ENCODE results near the gene SNX25. TPM values are rescaled to one million over a fixed set of nuclear protein-coding genes. Genes with fewer than 3 reads are reported as not detected.
A peak's percentile ranks its signal among the peaks of the same experiment; 100 is the strongest.

SNX25 gene
- total RNA-seq, 3 donors from 2014 or later (not counting 1 experiment from before 2014, with no cell fraction given) = 15.5 to 18.0 (median 16.6) TPM

DNA sequence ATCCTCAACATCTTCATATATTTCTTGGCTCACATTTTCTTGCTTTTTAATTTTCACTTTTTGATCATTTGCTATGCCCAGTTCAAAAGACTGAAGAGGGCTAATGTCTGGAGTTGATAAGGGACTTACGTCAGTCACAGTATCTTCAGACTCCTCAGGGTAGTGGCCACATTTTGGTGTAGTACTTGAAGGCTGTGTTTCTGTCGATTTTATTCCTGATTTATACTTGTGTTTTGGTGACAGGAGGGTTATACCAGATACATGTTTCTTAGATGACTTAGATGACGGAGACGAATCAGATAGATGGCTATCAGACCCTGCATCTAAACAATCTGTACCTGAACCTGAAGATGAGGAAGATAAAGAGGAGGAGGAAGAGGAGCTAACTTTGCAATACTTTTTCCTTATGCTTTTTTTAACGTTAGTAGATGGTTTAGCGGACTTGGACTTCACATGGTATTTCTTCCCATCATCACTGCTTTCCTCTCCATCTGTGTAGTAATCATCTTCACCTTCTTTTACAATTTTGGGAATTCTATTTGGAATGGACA, 19.0 kb upstream of the SNX25 start:
- Mint-ChIP-seq H3K27ac (no peak overlapping the region), H3K9me3 (no peaks in the 10 kb centered on the region), H3K27me3 (ENCODE audit: low read depth in 2 of 2) (no peaks in the 10 kb centered on the region), H3K4me1 (peaks cover 17 to 22% of the 10 kb centered on the region in 2 donors), H3K4me3 (no peak overlapping the region), H3K36me3 (peaks cover 11% of the 10 kb centered on the region)
- Histone ChIP-seq H3K4me1 (ENCODE audit: control insufficient read depth, insufficient read depth, low read length) (no peaks in the 10 kb centered on the region), H3K27ac (ENCODE audit: low read length) (no peak overlapping the region), H3K4me3 (ENCODE audit: low read length) (no peak overlapping the region), H3K27me3 (ENCODE audit: control insufficient read depth, insufficient read depth, low read length) (no peaks in the 10 kb centered on the region), H3K9me3 (ENCODE audit: control insufficient read depth, insufficient read depth, low read length) (no peaks in the 10 kb centered on the region), H3K36me3 (ENCODE audit: control insufficient read depth, insufficient read depth, low read length) (peaks cover 15% of the 10 kb centered on the region)
- no peak for DNase-seq
- 92% methylated on average over 4 of the region's 6 CpGs for WGBS (ENCODE audit: insufficient coverage)
- intact Hi-C loops (cut with micrococcal nuclease) = no loop called here
- ATAC-seq = no peak
- TF ChIP-seq CTCF (IDR thresholded peaks at IDR 0.05) = no peak

DNA sequence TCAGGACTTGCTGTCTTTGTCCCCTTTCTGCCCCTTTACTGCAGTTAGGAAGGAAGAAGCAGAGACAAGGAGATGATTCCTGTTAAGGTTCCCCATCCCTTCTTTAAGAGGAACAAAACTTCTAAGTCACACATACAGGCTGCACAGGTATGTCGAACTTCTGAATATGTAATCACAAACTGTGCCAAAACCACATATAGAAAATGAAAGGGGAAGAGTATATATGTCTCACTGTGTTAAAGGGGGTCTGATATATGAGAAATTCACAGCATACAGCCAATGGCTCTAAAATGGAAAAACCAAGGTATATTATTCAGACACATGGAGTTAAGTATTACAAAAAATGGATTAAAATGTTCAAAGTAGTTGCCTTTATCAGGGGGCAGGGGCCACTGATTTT, 17.3 kb upstream of the SNX25 start:
- WGBS (ENCODE audit: insufficient coverage) = no CpG with 5 or more reads among the region's 1 CpG
- H3K27ac ChIP-seq (ENCODE audit: low read length) = no peak overlapping the region
- intact Hi-C loops (cut with micrococcal nuclease) = no loop called here
- H3K4me1 Mint-ChIP-seq = peaks cover 20 to 23% of the 10 kb centered on the region in 2 donors
- H3K27ac Mint-ChIP-seq = no peak overlapping the region
- H3K36me3 Mint-ChIP-seq = peaks cover 11% of the 10 kb centered on the region
- H3K4me1 ChIP-seq (ENCODE audit: control insufficient read depth, insufficient read depth, low read length) = no peaks in the 10 kb centered on the region
- ATAC-seq (no peak), DNase-seq (no peak)
- H3K27me3 ChIP-seq (ENCODE audit: control insufficient read depth, insufficient read depth, low read length) = no peaks in the 10 kb centered on the region
- H3K4me3 Mint-ChIP-seq = no peak overlapping the region
- TF ChIP-seq CTCF (IDR thresholded peaks at IDR 0.05) = no peak
- no peak overlapping the region for H3K4me3 ChIP-seq (ENCODE audit: low read length)
- no peaks in the 10 kb centered on the region for H3K9me3 Mint-ChIP-seq
- no peaks in the 10 kb centered on the region for H3K27me3 Mint-ChIP-seq (ENCODE audit: low read depth in 2 of 2)
- H3K9me3 ChIP-seq (ENCODE audit: control insufficient read depth, insufficient read depth, low read length) = no peaks in the 10 kb centered on the region
- H3K36me3 ChIP-seq (ENCODE audit: control insufficient read depth, insufficient read depth, low read length) = peaks cover 15% of the 10 kb centered on the region

DNA sequence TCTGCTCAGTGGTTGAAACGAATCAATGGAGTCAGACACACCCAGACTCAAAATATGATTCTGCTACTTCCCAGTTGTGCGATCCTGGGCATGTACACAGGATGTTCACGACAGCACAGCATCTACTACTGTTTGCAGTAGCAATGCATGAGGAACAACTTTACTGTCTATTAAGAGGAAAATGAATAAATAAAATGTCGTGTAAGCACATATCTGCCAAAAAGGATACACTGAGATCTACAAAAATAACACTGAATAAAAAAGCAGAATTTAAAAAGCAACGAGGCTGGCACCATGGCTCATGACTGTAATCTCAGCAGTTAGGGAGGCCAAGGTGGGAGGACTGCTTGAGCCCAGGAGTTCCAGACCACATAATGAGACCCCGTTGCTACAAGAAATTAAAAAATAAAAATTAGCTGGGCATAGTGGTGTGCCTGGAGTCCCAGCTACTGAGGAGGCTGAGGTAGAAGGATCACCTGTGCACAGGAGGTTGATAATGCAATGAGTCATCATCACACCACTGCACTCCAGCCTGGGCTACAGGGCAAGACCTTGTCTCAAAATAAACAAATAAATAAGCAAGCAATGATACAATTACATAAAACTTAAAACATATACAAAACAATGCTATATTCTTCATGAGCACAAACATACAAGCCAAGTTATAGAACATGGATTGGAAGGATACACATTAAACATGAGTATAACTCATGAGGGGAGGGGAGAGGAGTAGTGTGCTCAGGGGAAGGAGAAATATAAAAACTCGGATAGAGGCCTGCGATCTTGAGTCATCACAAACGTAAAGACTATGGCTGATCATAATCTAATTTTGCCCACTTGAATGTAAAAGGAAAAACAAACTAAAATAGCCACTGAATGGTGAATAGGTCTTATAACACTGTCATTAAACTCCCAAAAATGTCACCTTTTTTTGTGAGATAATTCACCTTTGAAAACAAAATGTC, 14.2 kb upstream of the SNX25 start:
- DNase-seq (no peak), ATAC-seq (no peak)
- intact Hi-C loops (cut with micrococcal nuclease) = no loop called here
- Histone ChIP-seq H3K4me1 (ENCODE audit: control insufficient read depth, insufficient read depth, low read length) (no peaks in the 10 kb centered on the region), H3K4me3 (ENCODE audit: low read length) (no peak overlapping the region), H3K9me3 (ENCODE audit: control insufficient read depth, insufficient read depth, low read length) (no peaks in the 10 kb centered on the region), H3K36me3 (ENCODE audit: control insufficient read depth, insufficient read depth, low read length) (peaks cover 8% of the 10 kb centered on the region), H3K27me3 (ENCODE audit: control insufficient read depth, insufficient read depth, low read length) (no peaks in the 10 kb centered on the region), H3K27ac (ENCODE audit: low read length) (no peak overlapping the region)
- Mint-ChIP-seq H3K27ac (peak overlapping the region in 1 of 2 donors; percentile 18), H3K4me1 (peaks cover 21 to 26% of the 10 kb centered on the region in 2 donors), H3K9me3 (no peaks in the 10 kb centered on the region), H3K4me3 (no peak overlapping the region), H3K27me3 (ENCODE audit: low read depth in 2 of 2) (no peaks in the 10 kb centered on the region), H3K36me3 (peaks cover 8% of the 10 kb centered on the region)
- no peak for TF ChIP-seq CTCF (IDR thresholded peaks at IDR 0.05)
- 88% methylated on average over 8 of the region's 9 CpGs for WGBS (ENCODE audit: insufficient coverage)

All from natural killer cell (primary cell).